ENCODE results near the gene PAK2. TPM values are rescaled to one million over a fixed set of nuclear protein-coding genes. Genes with fewer than 3 reads are reported as not detected.
"Not testable (repeated sequence)": the region's sequence is repeated elsewhere in the genome, so short reads cannot be mapped to it uniquely, and the experiment has no call there.

PAK2 gene
- total and polyA plus RNA-seq, 2 experiments from 2014 or later = 24.3 to 49.4 TPM

- TF ChIP-seq ZNF462 (CRISPR knock-in tag; IDR thresholded peaks at IDR 0.05) (no peak), JUNB (IDR thresholded peaks at IDR 0.05; ENCODE audit: unreplicated experiment) (no peak)
- Mint-ChIP-seq H3K4me3 (no peak overlapping the region), H3K27me3 (ENCODE audit: insufficient read depth, low read depth, poor library complexity) (peaks cover 7% of the 10 kb centered on the region), H3K36me3 (ENCODE audit: low read depth) (peaks cover 16% of the 10 kb centered on the region), H3K4me1 (no peaks in the 10 kb centered on the region), H3K27ac (no peak overlapping the region), H3K9me3 (peaks cover 69% of the 10 kb centered on the region)
- no peaks in the 10 kb centered on the region for H3F3A ChIP-seq (replicated peaks; ENCODE audit: low read depth)
- H3K27ac ChIP-seq (ENCODE audit: low read depth) = no peak overlapping the region
- H3K79me2 ChIP-seq (replicated peaks; ENCODE audit: insufficient read depth) = no peaks in the 10 kb centered on the region
- no peak overlapping the region for H2AFZ ChIP-seq
- no peaks in the 10 kb centered on the region for H3K36me3 ChIP-seq (ENCODE audit: insufficient read depth)
- no peaks in the 10 kb centered on the region for H3K9me2 ChIP-seq (ENCODE audit: insufficient read depth)
- no peak overlapping the region for H3K4me2 ChIP-seq
- no peaks in the 10 kb centered on the region for H3K4me1 ChIP-seq (ENCODE audit: insufficient read depth)
- ATAC-seq = no peak
- no peaks in the 10 kb centered on the region for H4K20me1 ChIP-seq (replicated peaks; ENCODE audit: insufficient read depth)
- DNase-seq (ENCODE audit: low spot score) = no peak
- no peak overlapping the region for H3K4me3 ChIP-seq
- H3K27me3 ChIP-seq (ENCODE audit: insufficient read depth) = no peaks in the 10 kb centered on the region
Observed at GRCh38 chr3:196849180-196849741, 109.6 kb downstream of the PAK2 start.

GRCh38 chr3:196863000-196863399 is 123.3 kb downstream of the PAK2 start:
- H3K27ac ChIP-seq (ENCODE audit: low read depth); H3K4me2 ChIP-seq; H3K27ac Mint-ChIP-seq; H3K9me2 ChIP-seq (ENCODE audit: insufficient read depth); DNase-seq (ENCODE audit: low spot score); H2AFZ ChIP-seq; H3K4me3 Mint-ChIP-seq; H3F3A ChIP-seq (replicated peaks; ENCODE audit: low read depth); H4K20me1 ChIP-seq (replicated peaks; ENCODE audit: insufficient read depth); H3K36me3 ChIP-seq (ENCODE audit: insufficient read depth); H3K4me3 ChIP-seq; H3K36me3 Mint-ChIP-seq (ENCODE audit: low read depth); H3K4me1 Mint-ChIP-seq; H3K4me1 ChIP-seq (ENCODE audit: insufficient read depth); ATAC-seq; H3K27me3 ChIP-seq (ENCODE audit: insufficient read depth); H3K79me2 ChIP-seq (replicated peaks; ENCODE audit: insufficient read depth): not testable (repeated sequence)
- Mint-ChIP-seq H3K27me3 (ENCODE audit: insufficient read depth, low read depth, poor library complexity) (peaks cover 11% of the 10 kb centered on the region), H3K9me3 (peaks cover 28% of the 10 kb centered on the region)

All from GM23338 (cell line).